ENCODE results near the gene DNAJA1. TPM values are rescaled to one million over a fixed set of nuclear protein-coding genes. Genes with fewer than 3 reads are reported as not detected.
"Not testable (repeated sequence)": the region's sequence is repeated elsewhere in the genome, so short reads cannot be mapped to it uniquely, and the experiment has no call there.

The DNAJA1 gene
- total RNA-seq, 6 experiments from 2014 or later: 118 to 171 (median 140) TPM

GRCh38 chr9:32992595-32993238 lies 32.4 kb upstream of the DNAJA1 start:
- no peak for TF ChIP-seq CTCF (IDR thresholded peaks at IDR 0.05)
- Mint-ChIP-seq H3K4me1 (ENCODE audit: low read depth) (peaks cover 10% of the 10 kb centered on the region), H3K27me3 (ENCODE audit: insufficient read depth) (no peaks in the 10 kb centered on the region), H3K9me3 (no peaks in the 10 kb centered on the region), H3K27ac (no peak overlapping the region), H3K4me3 (no peak overlapping the region), H3K36me3 (ENCODE audit: low read depth) (peaks cover 35% of the 10 kb centered on the region)
- no peak for DNase-seq

DNA sequence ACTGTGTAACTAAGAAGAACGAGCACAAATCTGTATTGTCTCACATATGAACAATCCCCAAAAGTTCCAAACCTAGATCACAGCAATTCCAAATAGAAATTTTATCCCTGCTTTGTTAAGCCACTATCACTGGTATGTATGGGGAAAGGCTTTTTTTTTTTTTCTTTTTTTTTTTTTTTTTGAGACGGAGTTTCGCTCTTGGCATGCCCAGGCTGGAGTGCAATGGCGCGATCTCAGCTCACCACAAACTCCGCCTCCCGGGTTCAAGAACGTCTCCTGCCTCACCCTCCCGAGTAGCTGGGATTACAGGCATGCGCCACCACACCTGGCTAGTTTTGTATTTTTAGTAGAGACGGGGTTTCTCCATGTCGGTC lies 24.4 kb upstream of the DNAJA1 start:
- peak overlapping the region; percentile 99 for H3K4me3 Mint-ChIP-seq
- not testable (repeated sequence) for DNase-seq; H3K27me3 Mint-ChIP-seq (ENCODE audit: insufficient read depth); H3K9me3 Mint-ChIP-seq
- peaks cover 17% of the 10 kb centered on the region; the same call in 1 of the 2 replicates for H3K36me3 Mint-ChIP-seq (ENCODE audit: low read depth)
- peaks cover 37% of the 10 kb centered on the region for H3K4me1 Mint-ChIP-seq (ENCODE audit: low read depth)
- H3K27ac Mint-ChIP-seq: peak overlapping the region; percentile 98

DNA sequence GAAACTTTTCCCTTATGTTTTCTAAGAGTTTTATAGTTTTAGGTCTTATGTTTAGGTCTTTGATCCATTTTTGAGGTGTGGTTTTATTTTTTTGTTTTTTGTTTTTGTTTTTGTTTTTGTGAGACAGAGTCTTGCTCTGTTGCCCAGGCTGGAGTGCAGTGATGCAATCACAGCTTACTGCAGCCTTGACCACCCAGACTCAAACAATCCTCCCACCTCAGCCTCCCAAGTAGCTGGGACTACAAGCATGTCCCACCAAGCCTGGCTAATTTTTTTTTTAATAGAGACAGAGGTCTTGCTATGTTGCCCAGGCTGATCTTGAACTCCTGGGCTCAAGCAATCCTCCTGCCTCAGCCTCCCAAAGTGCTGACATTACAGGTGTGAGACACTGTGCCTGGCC lies 19.7 kb upstream of the DNAJA1 start:
- H3K4me1 Mint-ChIP-seq (ENCODE audit: low read depth): peaks cover 13% of the 10 kb centered on the region
- H3K27ac Mint-ChIP-seq; H3K4me3 Mint-ChIP-seq; H3K36me3 Mint-ChIP-seq (ENCODE audit: low read depth); H3K27me3 Mint-ChIP-seq (ENCODE audit: insufficient read depth); H3K9me3 Mint-ChIP-seq; DNase-seq: not testable (repeated sequence)

DNA sequence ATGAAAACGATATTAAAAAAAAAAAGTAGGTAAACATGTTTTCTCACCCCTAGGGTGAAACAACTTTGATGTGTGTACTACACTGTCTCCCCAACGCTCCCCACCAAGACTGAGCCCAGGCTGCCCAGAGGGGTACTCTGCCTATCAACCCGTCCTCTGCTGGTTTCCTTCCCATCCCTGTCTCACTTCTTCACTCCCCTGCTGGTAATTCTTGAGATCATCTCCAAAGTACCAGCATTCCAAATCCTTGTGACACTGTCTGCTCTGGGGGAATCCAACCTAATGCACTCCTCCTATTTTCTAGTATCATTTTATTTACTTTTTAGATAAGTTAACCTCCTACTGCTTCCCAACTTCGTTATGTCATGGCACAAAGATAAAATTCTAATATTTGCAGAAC lies 17.3 kb upstream of the DNAJA1 start:
- Mint-ChIP-seq H3K27me3 (ENCODE audit: insufficient read depth) (no peaks in the 10 kb centered on the region), H3K36me3 (ENCODE audit: low read depth) (0 out of 2 replicates have a peak, but pooled peaks cover 6% of the 10 kb centered on the region), H3K27ac (no peak overlapping the region), H3K4me1 (ENCODE audit: low read depth) (peaks cover under 1% of the 10 kb centered on the region; the same call in 1 of the 2 replicates), H3K9me3 (no peaks in the 10 kb centered on the region), H3K4me3 (no peak overlapping the region)
- DNase-seq: no peak
- no peak for TF ChIP-seq CTCF (IDR thresholded peaks at IDR 0.05)

DNA sequence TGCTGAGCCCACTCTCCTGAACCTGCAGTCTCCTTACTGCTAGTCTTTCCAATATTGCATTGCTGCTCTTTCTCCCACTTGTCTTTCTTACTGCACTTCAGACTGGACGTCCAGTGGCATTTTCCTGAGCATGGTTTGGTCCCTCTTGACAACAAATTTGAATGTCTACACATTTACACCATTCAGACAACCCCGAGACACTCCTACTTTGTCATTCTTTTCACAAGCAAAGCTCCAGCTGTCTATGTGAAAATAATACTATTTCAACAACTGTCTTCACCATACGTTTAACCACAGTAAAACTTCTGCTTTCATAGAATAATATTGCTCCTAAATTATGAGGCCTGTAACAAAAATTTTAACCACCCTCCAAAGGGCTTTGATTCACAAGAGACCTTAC lies 13.2 kb upstream of the DNAJA1 start:
- H3K4me1 Mint-ChIP-seq (ENCODE audit: low read depth): no peaks in the 10 kb centered on the region
- H3K27ac Mint-ChIP-seq: no peak overlapping the region
- no peak overlapping the region for H3K4me3 Mint-ChIP-seq
- no peak for TF ChIP-seq CTCF (IDR thresholded peaks at IDR 0.05)
- H3K9me3 Mint-ChIP-seq: no peaks in the 10 kb centered on the region
- H3K36me3 Mint-ChIP-seq (ENCODE audit: low read depth): no peaks in the 10 kb centered on the region
- H3K27me3 Mint-ChIP-seq (ENCODE audit: insufficient read depth): no peaks in the 10 kb centered on the region
- DNase-seq: no peak

DNA sequence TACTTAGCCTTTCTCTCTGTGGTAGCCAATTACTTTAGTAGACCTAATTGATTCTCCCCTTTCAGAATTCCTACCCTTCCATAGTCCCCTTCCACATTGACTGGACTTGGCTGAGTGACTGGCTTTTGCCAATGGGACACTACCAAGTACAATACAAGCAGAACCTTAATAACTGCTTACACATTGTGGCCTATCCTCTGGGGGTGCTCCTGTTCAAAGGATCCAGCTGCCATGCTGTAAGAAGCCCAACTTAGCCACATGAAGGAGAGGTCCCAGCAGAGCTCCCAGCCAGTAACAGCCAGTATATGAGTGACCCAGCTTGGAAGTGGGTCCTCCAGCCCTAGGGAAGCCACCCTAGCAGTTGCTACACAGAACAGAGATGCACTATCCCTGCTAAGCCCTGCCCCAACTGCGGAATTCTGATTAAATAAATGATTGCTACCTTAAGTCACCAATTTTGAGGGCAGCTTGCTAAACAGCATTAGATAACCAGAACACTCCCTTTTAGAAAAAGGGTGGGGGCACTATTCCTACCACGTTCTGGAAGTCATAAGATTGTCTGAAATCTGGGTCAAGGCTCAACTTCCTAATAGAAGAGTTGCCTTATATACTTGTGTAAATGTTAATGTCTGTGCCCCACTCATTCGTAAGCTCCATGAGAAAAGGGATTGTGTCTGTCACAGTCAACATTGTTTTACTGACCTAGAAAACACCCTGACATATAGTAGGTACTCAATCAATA lies 12.6 kb upstream of the DNAJA1 start:
- DNase-seq: no peak
- TF ChIP-seq CTCF (IDR thresholded peaks at IDR 0.05): no peak
- H3K27ac Mint-ChIP-seq: no peak overlapping the region
- H3K4me3 Mint-ChIP-seq: no peak overlapping the region
- no peaks in the 10 kb centered on the region for H3K36me3 Mint-ChIP-seq (ENCODE audit: low read depth)
- H3K4me1 Mint-ChIP-seq (ENCODE audit: low read depth): no peaks in the 10 kb centered on the region
- no peaks in the 10 kb centered on the region for H3K9me3 Mint-ChIP-seq
- H3K27me3 Mint-ChIP-seq (ENCODE audit: insufficient read depth): no peaks in the 10 kb centered on the region

All from HFFc6 (cell line).